DMS 273 treated with DMSO at 0.1 percent for 48 hours (cell line): ENCODE measurements around the gene COL21A1.

ENCODE experiments used
- DNase-seq: peaks from one replicate; lab custom pipeline; 2025; lab: John Stamatoyannopoulos, UW

Gene COL21A1

GRCh38 chr6:56245903-56246351 lies 1.5 kb downstream of the COL21A1 start:
- DNase-seq = no peak

GRCh38 chr6:56244528-56245253 lies 2.7 kb downstream of the COL21A1 start:
- no peak for DNase-seq

- no peak for DNase-seq
Measured at GRCh38 chr6:56244089-56244488, 3.3 kb downstream of the COL21A1 start.

- DNase-seq = no peak
Measured at GRCh38 chr6:56243518-56244070, 3.8 kb downstream of the COL21A1 start.

- DNase-seq = no peak
Measured at GRCh38 chr6:56242346-56242745, 5.0 kb downstream of the COL21A1 start.

- DNase-seq = no peak
Measured at GRCh38 chr6:56241124-56241802, 6.1 kb downstream of the COL21A1 start.

- no peak for DNase-seq
Measured at GRCh38 chr6:56238352-56238751, 9.0 kb downstream of the COL21A1 start.

- no peak for DNase-seq
Measured at GRCh38 chr6:56235245-56235644, 12.1 kb downstream of the COL21A1 start.

GRCh38 chr6:56232436-56232835 lies 14.9 kb downstream of the COL21A1 start:
- DNase-seq = no peak

GRCh38 chr6:56231827-56232226 lies 15.6 kb downstream of the COL21A1 start:
- no peak for DNase-seq

- no peak for DNase-seq
Measured at GRCh38 chr6:56230976-56231566, 16.3 kb downstream of the COL21A1 start.

GRCh38 chr6:56227071-56227879 lies 20.1 kb downstream of the COL21A1 start:
- DNase-seq = no peak

- no peak for DNase-seq
Measured at GRCh38 chr6:56223995-56224394, 23.4 kb downstream of the COL21A1 start.

GRCh38 chr6:56222499-56222898 lies 24.9 kb downstream of the COL21A1 start:
- DNase-seq = no peak

- DNase-seq = no peak
Measured at GRCh38 chr6:56220078-56220477, 27.3 kb downstream of the COL21A1 start.

- no peak for DNase-seq
Measured at GRCh38 chr6:56214703-56215101, 32.7 kb downstream of the COL21A1 start.

- no peak for DNase-seq
Measured at GRCh38 chr6:56214041-56214702, 33.2 kb downstream of the COL21A1 start.

- DNase-seq = no peak
Measured at GRCh38 chr6:56211724-56212123, 35.7 kb downstream of the COL21A1 start.

- DNase-seq = no peak
Measured at GRCh38 chr6:56204134-56204533, 43.2 kb downstream of the COL21A1 start.

GRCh38 chr6:56199956-56200355 lies 47.4 kb downstream of the COL21A1 start:
- DNase-seq = no peak

GRCh38 chr6:56193846-56194245 lies 53.5 kb downstream of the COL21A1 start:
- DNase-seq = no peak
